ENCODE data around the gene FBLN2.

The FBLN2 gene

DNA sequence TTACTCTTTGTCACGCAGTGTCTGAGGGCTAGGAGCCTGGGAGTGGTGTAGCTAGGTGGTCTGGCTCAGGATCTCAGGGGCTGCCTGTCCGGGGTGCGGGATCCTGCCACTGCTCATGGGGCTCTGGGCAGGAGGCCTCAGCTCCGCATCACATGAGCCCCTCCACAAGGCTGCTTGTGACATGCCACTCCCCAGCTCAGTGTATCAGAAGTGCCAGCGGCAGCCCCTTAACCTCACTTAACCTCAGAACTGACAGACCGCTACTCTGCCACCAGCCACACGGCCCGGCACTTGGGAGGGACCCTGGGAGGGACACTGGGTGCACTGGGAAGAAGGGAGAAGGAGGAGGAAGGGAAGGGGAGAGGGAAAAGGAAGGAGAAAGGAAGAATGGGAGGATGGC, 87.9 kb downstream of the FBLN2 start:
- TF ChIP-seq ZFX (IDR thresholded peaks at IDR 0.05): no peak
- TF ChIP-seq, protein P1, sequence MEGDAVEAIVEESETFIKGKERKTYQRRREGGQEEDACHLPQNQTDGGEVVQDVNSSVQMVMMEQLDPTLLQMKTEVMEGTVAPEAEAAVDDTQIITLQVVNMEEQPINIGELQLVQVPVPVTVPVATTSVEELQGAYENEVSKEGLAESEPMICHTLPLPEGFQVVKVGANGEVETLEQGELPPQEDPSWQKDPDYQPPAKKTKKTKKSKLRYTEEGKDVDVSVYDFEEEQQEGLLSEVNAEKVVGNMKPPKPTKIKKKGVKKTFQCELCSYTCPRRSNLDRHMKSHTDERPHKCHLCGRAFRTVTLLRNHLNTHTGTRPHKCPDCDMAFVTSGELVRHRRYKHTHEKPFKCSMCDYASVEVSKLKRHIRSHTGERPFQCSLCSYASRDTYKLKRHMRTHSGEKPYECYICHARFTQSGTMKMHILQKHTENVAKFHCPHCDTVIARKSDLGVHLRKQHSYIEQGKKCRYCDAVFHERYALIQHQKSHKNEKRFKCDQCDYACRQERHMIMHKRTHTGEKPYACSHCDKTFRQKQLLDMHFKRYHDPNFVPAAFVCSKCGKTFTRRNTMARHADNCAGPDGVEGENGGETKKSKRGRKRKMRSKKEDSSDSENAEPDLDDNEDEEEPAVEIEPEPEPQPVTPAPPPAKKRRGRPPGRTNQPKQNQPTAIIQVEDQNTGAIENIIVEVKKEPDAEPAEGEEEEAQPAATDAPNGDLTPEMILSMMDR (conservative IDR thresholded peaks at IDR 0.05): no peak
- no peak overlapping the region for H3K27ac ChIP-seq

- TF ChIP-seq, protein P1 (conservative IDR thresholded peaks at IDR 0.05): no peak
- no peak for TF ChIP-seq ZFX (IDR thresholded peaks at IDR 0.05)
- H3K27ac ChIP-seq: no peak overlapping the region
These were observed 88.5 kb downstream of the FBLN2 start for GRCh38 chr3:13637311-13637891.

- TF ChIP-seq ZFX (IDR thresholded peaks at IDR 0.05): no peak
- TF ChIP-seq, protein P1 (conservative IDR thresholded peaks at IDR 0.05): no peak
- no peak overlapping the region for H3K27ac ChIP-seq
These were observed 89.0 kb downstream of the FBLN2 start for GRCh38 chr3:13637953-13638352.

DNA sequence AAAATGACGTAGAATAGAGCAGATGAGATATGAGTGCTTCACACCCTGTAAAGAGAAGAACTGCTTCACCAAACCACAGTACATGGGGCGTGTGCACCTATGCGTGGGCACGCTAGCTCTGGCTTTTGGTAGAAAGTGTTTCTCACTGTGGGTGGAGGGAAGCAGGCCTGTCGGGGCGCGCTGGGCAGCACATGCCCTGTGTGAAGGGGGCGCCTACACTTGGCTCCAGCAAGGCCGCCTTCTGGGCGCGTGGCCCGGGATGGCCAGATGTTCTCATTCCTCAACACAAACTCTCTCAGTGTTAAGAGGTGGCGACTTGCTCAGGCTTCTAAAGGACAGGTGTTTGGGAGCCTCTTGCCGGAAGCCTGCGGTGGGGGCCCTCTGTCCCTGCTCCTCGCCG, 90.0 kb downstream of the FBLN2 start:
- TF ChIP-seq ZFX (IDR thresholded peaks at IDR 0.05): no peak
- TF ChIP-seq, protein P1 (conservative IDR thresholded peaks at IDR 0.05): no peak
- no peak overlapping the region for H3K27ac ChIP-seq

DNA sequence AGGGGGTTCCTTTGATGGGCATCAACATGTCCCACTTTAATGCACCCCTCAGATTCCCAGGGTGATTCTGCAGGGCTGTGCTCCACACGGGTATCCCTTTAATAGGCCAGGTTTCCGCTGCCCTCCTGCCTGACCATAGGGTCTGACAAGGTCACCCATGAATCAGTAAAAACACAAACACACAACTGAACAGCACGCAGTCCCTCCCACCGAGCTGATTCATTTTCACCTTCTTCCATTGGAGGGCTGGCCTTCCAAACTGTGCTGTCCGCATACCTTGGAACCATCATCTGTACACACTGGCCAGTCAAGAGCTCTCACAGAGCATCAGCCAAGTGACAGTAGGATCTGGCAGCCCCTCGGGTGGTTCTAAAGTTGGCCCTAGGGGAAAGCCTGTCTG, 93.7 kb downstream of the FBLN2 start:
- TF ChIP-seq, protein P1 (conservative IDR thresholded peaks at IDR 0.05): no peak
- TF ChIP-seq ZFX (IDR thresholded peaks at IDR 0.05): no peak
- no peak overlapping the region for H3K27ac ChIP-seq

DNA sequence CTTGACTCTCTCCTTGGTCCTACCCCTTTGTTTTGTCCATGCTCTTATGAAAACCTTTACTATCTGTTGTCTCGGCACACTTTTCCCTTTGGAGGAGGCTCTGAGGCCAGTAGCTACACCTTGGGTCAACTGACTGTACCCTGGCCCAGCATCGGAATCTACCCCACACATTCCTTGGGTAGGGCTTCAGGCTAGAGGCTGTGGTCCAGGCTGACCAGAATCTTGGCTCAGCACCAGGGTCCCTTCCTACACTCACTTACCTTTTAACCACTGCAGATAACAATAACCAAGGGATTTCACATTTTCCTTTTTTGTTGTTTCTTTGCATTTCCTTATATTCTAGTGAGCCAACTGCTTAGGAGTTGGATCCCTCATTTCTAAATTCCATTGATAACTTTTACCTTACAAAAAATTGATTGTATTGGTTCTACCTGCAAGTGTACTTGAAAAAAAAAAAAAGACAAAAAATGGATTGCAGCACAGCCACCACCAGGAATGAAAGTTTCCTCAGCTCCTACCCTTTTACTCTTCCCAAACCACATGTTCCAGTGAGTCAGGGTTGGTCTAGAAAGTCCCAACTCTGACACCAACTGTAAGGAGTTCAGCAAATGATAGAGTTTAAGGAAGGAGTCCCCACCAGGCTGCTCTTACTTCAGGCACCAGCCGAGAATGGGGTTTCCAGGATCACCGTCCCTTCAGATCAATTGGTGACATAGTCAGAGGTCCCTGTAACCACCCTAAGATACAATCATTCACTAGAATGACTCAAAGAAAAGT, 95.6 kb downstream of the FBLN2 start:
- TF ChIP-seq, protein P1 (conservative IDR thresholded peaks at IDR 0.05): no peak
- TF ChIP-seq ZFX (IDR thresholded peaks at IDR 0.05): no peak
- no peak overlapping the region for H3K27ac ChIP-seq

DNA sequence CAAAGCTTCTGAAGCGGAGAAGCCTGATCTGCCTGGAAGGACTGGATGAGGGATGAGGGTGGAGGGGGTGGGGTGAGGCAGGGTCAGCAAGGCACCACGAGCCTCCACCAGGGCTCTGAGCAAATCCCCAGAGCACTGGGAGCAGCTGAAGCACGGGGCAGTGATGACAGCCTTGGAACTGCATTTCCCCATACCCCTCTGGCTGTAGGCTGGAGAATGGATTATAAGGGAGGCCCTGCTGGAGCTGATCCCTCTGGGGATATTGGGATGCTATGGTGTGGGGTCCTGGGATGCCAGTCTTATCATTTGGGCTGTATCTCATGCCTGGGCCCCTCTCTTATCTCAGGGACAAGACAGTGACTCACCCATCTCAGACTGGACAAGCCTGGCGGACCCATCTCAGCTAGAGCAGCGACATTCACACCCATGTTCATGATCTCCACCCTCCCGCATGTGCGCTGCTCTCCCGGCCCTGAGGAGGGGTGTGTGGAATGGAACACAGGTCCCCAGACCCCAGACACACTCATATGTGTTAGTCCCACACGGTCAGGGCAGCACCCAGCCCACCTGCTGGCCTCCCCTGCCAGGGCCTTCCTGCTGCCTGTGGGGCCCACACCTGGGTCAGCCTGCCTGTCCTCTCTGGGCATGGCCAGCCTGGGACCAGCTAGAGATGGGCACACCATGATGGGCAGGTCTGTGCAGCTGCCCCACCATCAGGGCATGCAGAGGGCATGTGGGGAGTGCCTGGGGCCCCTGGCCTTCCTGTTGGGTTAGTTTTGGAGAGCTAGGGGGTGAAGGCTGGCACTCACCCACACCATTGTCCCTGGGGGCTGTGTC, 97.1 kb downstream of the FBLN2 start:
- TF ChIP-seq ZFX (IDR thresholded peaks at IDR 0.05): no peak
- TF ChIP-seq, protein P1 (conservative IDR thresholded peaks at IDR 0.05): no peak

More for the DNA sequence above, 97.1 kb downstream of the FBLN2 start:
- no peak overlapping the region for H3K27ac ChIP-seq
